ENCODE measurements around the gene WFIKKN1. TPM values are rescaled to one million over a fixed set of nuclear protein-coding genes. Genes with fewer than 3 reads are reported as not detected.

WFIKKN1 gene
- polyA plus RNA-seq, 1 experiment: not detected

DNA sequence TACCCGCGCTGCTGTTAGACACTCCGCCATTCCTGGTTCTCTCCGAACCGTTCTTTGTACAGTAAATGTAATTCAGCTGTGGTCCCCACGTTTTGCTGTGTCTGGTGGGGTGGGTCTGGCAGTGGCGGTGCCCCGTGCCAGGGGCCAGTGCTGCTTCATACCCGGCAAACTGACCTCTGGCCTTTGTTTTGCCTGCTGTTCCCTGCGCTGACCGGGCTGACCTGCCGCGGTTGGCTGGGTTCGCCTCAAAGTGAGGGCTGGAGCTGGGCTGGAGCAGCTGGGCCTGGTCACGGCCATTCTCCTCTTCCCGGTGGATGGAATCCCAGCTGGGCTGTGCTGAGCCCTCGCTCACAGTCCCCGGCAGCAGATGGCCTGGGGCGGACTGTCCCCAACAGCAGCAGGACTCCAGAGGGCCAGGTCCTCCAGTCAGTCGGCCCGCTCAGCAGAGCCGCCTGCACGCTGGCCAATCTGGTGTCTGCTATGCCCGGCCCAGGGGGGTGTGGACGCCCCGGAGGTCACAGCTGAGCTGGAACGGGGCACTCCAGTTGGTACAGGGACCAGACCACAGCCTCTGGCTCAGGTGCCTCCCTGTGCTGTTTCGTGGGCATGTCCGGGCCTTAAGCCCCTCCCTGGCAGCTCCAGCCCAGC is 1.5 kb upstream of the WFIKKN1 start:
- Histone ChIP-seq H3K27me3 (ENCODE audit: control insufficient read depth, insufficient read depth, low read length) (no peaks in the 10 kb centered on the region), H3K27ac (ENCODE audit: low read depth, low read length) (no peak overlapping the region), H3K9me3 (ENCODE audit: control insufficient read depth, insufficient read depth, low read length) (peaks cover 14% of the 10 kb centered on the region; the same call in 1 of the 2 replicates), H3K4me3 (ENCODE audit: low read depth, low read length) (no peak overlapping the region)
- no peak for DNase-seq (ENCODE audit: low read depth, low spot score)
- ChIA-PET POLR2A (no interaction called here), CTCF (interaction anchor here (0.6 kb wide), 1 partner anchor 665 kb away, joined by 3 read pairs; no protein-coding TSS in a partner anchor)
- TF ChIP-seq, protein P1, sequence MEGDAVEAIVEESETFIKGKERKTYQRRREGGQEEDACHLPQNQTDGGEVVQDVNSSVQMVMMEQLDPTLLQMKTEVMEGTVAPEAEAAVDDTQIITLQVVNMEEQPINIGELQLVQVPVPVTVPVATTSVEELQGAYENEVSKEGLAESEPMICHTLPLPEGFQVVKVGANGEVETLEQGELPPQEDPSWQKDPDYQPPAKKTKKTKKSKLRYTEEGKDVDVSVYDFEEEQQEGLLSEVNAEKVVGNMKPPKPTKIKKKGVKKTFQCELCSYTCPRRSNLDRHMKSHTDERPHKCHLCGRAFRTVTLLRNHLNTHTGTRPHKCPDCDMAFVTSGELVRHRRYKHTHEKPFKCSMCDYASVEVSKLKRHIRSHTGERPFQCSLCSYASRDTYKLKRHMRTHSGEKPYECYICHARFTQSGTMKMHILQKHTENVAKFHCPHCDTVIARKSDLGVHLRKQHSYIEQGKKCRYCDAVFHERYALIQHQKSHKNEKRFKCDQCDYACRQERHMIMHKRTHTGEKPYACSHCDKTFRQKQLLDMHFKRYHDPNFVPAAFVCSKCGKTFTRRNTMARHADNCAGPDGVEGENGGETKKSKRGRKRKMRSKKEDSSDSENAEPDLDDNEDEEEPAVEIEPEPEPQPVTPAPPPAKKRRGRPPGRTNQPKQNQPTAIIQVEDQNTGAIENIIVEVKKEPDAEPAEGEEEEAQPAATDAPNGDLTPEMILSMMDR (IDR thresholded peaks at IDR 0.05; ENCODE audit: low read depth, low read length): no peak

DNA sequence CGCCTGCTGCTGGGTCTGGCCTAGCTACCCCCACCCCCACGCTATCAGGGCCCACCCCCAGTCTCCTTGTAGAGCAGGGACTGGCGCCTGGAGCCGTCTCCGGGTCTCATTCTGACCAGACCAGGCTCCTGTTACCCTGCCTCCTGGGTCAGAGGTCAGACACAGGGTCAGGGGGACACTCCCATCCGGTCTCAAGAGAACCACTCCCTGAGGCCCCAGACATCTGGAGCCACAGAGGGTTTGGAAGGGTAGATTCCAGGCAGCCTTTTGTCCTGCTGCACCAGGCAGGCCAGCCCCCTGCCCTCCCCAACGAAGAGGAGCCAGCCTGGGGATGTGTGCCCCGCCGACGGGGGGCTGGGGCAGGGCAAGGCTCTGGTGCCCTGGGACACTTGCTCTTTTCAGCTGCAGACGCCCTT is 944 bp upstream of the WFIKKN1 start:
- ChIA-PET CTCF (no interaction called here), POLR2A (no interaction called here)
- TF ChIP-seq, protein P1 (IDR thresholded peaks at IDR 0.05; ENCODE audit: low read depth, low read length): no peak

DNA sequence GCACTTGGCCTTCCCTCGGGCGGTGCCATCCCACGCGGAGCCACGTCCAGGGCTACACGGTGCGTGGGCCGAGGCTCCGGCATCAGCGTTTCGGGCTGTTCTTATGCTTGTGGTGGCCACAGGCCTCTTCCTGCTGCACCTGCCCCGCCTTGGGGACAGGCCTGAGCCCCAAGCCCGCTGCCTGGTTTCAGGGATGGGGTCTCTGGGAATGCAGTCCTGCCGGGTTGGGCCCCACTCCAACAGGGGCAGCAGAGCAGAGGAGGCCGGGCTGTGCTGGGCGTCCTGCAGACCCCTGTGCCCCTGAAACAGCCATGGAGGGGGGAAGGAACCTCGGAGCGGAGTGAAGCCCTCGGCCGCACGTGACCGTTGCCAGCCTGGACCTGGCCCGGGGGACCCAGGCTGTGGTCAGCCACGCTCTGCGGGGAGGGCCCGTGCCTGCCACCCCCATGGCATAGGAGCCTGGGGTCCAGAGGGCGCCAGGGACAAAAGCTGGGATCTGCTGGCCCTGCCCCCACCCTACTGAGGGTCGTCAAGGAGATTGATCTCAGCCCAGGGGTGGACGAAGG is 453 bp upstream of the WFIKKN1 start:
- no peak for DNase-seq (ENCODE audit: low read depth, low spot score)
- TF ChIP-seq, protein P1 (IDR thresholded peaks at IDR 0.05; ENCODE audit: low read depth, low read length): no peak
- POLR2A ChIA-PET: interaction anchor here (0.6 kb wide), 1 partner anchor 218 kb away, joined by 4 read pairs; no protein-coding TSS in a partner anchor
- Histone ChIP-seq H3K9me3 (ENCODE audit: control insufficient read depth, insufficient read depth, low read length) (peaks cover 14% of the 10 kb centered on the region; the same call in 1 of the 2 replicates), H3K27ac (ENCODE audit: low read depth, low read length) (no peak overlapping the region), H3K27me3 (ENCODE audit: control insufficient read depth, insufficient read depth, low read length) (no peaks in the 10 kb centered on the region), H3K4me3 (ENCODE audit: low read depth, low read length) (no peak overlapping the region)
- CTCF ChIA-PET: no interaction called here

More for the DNA sequence above, 944 bp upstream of the WFIKKN1 start:
- Histone ChIP-seq H3K27ac (ENCODE audit: low read depth, low read length) (no peak overlapping the region), H3K9me3 (ENCODE audit: control insufficient read depth, insufficient read depth, low read length) (peaks cover 14% of the 10 kb centered on the region; the same call in 1 of the 2 replicates), H3K27me3 (ENCODE audit: control insufficient read depth, insufficient read depth, low read length) (no peaks in the 10 kb centered on the region), H3K4me3 (ENCODE audit: low read depth, low read length) (no peak overlapping the region)
- DNase-seq (ENCODE audit: low read depth, low spot score): no peak

DNA sequence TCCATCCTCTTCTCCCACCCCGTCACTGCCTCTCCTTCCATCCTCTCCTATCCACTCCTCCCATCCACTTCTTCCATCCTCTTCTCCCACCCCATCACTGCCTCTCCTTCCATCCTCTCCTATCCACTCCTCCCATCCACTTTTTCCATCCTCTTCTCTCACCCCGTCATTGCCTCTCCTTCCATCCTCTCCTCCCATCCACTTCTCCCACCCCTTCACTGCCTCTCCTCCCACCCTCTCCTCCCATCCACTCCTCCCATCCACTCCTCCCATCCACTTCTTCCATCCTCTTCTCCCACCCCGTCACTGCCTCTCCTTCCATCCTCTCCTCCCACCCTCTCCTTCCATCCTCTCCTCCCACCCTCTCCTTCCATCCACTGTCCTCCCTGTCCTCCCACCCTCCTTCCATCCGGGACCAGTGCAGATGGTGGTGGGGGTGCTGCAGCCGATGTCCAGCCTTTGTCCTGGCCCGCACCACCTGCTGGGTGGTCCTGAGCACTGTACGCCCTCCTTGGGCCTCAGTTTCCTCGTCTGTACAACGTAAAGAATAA is 1.1 kb downstream of the WFIKKN1 start:
- Histone ChIP-seq H3K4me3 (ENCODE audit: low read depth, low read length) (no peak overlapping the region), H3K27me3 (ENCODE audit: control insufficient read depth, insufficient read depth, low read length) (no peaks in the 10 kb centered on the region), H3K9me3 (ENCODE audit: control insufficient read depth, insufficient read depth, low read length) (peaks cover 10% of the 10 kb centered on the region; the same call in 1 of the 2 replicates), H3K27ac (ENCODE audit: low read depth, low read length) (no peak overlapping the region)
- POLR2A ChIA-PET: no interaction called here
- DNase-seq (ENCODE audit: low read depth, low spot score): no peak
- CTCF ChIA-PET: no interaction called here
- TF ChIP-seq, protein P1 (IDR thresholded peaks at IDR 0.05; ENCODE audit: low read depth, low read length): no peak
